HPDE6-E6E7 (cell line): ENCODE measurements around the gene DNMT1.
"Not testable (repeated sequence)": the region's sequence is repeated elsewhere in the genome, so short reads cannot be mapped to it uniquely, and the experiment has no call there.

ENCODE experiments used
- DNase-seq: peaks from one replicate; pipeline ENCODE4 v3.0.0; 2011; ENCODE audit warnings: missing footprints; ENCODE audit errors: extremely low spot score

Gene DNMT1

DNA sequence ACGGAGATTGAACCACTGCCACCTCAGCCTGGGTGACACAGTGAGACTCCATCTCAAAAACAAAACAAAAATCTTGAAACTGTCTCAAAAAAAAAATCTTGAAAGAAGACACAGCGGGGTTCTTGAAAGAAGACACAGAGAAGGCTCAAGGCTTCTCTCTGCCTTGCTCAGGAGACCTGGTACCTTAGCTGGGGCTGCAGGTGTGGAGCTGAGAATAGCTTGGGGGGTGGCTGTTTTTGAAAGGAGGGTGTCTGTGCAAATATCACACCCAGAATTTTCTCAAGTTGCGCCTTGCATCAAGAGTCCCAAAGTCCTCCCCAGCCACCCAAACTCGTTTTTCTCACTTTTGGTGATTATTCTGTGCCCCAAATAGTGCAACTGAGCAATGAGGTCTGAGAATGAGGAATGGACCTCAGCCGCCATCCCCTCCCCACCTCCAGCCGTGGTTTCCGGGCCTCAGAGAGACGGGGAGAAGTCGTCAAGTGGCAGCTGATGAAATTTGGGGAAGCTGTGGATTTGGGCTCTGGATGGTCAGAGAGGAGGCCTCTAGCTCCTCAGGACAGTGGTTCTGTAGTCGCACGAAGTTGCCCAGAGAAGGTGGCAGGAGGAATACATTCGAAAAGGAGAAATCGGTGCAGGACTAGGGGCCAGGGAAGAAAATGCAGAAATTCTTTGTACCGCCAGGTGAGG is 27.6 kb upstream of the DNMT1 start:
- DNase-seq: no peak

- no peak for DNase-seq
Observed at GRCh38 chr19:10220695-10221094, 25.9 kb upstream of the DNMT1 start.

- no peak for DNase-seq
Observed at GRCh38 chr19:10219678-10220077, 24.9 kb upstream of the DNMT1 start.

GRCh38 chr19:10217085-10217484 is 22.3 kb upstream of the DNMT1 start:
- DNase-seq: no peak

DNA sequence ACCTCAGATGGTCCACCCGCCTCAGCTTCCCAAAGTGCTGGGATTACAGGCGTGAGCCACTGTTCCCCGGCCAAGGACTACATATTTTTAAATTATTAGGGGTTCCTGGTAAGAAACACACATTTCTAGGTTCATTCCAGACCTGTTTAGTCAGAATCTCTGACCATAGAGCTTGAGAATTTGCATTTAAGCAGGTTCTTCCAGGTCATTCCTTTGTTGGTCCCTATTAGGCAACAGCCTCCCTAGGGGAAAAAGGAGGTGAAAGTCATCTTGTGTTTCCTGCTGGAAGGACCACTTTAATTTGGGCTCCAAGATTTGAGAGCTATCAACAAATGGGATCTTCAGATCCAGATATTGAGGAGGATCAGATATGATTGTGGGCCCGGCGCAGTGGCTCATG is 20.0 kb upstream of the DNMT1 start:
- DNase-seq: peak; percentile 49

GRCh38 chr19:10211691-10212090 is 16.9 kb upstream of the DNMT1 start:
- no peak for DNase-seq

DNA sequence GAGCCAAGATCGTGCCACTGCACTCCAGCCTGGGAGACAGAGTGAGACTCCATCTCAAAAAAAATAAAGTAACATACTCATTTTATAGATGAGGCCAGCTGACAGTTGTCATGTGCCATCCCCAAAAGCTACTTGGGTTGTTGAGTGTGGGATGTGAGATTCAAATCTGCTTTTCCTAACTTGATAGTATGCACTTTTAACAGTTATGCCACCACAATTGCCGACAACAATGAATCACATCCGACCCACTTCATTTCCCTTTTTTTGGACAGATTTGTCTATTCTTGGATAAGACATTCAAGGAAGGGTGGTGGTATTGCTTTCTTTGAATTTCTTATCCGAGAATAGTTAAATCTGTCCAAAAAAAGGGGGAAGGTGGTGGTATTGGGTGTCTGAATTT is 16.3 kb upstream of the DNMT1 start:
- no peak for DNase-seq

GRCh38 chr19:10209315-10209714 is 14.6 kb upstream of the DNMT1 start:
- DNase-seq: no peak

DNA sequence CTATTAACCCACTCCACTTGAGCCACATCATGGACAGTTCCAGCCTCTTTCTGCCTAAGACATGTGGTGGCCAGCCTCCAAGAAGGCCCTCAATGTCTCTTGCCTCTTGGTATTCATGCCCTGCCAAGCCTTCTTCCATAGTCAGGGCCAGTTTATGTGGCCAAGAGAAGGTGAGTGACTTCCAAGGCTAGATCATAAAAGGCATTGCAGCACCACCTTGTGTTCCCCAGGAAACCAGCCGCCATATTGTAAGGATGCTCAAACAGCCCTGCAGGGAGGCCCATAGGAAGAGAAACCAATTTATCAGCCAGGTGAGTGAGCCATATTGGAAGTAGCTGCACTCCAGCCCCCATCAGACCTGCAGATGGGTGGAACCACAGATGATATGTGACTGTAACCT is 12.3 kb upstream of the DNMT1 start:
- no peak for DNase-seq

DNA sequence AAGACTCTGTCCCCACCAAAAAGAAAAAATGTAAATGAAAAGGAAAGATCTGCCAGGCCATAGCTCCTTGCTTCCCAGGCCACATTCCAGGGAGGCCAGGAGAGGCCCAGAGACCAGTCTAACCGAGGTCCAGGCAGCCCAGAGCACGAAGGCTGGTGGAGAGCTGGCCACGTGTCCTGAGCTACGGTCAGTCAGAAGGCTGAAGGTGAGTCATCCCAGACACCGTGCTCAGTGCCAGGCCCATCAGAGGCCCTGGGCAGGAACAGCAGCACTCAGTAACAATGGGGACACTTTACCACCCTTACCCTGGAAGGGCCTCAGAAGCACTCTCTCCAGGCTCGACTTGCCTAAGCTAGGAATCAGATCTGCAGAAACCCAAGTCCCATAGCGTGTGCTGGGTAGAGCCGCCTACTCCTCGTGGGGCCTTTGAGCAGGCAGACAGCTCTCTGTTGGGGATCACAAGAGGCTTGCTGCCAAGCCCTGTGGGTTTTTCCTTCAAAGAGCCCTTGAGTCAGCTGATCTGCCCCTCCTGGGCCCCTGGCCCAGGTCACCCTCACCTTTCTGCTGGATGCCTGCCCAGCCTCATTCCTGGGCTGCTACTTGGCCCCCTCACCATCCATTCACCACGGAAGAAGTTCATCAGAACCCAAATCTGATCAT is 11.6 kb upstream of the DNMT1 start:
- DNase-seq: no peak

- no peak for DNase-seq
Observed at GRCh38 chr19:10205636-10206035, 10.9 kb upstream of the DNMT1 start.

DNA sequence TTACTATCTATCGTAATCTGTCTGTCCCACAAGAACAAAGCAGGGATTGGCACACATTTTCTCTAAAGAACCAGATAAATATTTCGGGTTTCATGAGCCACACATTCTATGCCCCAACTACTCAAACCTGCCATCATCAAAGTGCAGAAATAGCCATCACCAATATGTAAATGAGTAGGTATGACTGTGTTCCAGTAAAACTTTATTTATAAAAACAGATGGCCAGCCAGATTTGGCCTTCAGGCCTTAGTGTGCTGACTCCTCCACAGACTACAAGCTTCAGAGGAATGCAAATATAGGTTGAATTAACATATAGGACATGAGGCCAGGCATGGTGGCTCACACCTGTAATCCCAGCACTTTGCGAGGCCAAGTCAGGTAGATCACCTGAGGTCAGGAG is 8.9 kb upstream of the DNMT1 start:
- no peak for DNase-seq

DNA sequence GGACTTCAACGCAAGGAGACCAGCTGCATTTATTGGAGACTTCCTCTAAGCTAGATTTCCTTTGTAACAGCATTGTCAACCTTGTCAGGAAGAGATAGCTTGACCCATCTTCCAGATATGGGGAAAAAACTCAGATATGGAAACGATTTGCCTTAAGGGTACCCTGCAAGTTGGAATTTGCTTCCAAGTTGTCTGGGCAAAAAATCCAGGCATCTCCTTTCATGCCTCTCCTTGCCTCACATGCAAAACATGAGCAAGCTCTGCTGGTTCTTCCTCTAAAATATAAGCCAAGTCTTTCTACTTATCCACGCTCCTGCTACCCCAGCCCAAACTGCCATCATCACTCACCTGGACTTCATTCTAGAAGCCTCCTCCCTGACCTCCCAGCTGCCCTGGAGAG is 6.4 kb upstream of the DNMT1 start:
- DNase-seq: no peak

DNA sequence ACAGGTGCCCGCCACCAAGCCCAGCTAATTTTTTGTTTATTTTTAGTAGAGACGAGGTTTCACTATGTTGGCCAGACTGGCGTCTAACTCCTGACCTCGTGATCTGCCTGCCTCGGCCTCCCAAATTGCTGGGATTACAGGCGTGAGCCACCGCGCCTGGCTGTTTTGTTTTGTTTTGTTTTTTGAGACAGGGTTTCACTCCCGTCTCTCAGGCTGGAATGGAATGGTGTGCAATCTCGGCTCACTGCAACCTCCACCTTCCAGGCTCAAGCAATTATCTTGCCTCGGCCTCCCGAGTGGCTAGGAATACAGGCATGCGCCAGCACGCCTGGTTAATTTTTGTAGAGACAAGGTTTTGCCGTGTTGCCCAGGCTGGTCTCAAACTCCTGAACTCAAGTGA is 5.3 kb upstream of the DNMT1 start:
- DNase-seq: not testable (repeated sequence)

DNA sequence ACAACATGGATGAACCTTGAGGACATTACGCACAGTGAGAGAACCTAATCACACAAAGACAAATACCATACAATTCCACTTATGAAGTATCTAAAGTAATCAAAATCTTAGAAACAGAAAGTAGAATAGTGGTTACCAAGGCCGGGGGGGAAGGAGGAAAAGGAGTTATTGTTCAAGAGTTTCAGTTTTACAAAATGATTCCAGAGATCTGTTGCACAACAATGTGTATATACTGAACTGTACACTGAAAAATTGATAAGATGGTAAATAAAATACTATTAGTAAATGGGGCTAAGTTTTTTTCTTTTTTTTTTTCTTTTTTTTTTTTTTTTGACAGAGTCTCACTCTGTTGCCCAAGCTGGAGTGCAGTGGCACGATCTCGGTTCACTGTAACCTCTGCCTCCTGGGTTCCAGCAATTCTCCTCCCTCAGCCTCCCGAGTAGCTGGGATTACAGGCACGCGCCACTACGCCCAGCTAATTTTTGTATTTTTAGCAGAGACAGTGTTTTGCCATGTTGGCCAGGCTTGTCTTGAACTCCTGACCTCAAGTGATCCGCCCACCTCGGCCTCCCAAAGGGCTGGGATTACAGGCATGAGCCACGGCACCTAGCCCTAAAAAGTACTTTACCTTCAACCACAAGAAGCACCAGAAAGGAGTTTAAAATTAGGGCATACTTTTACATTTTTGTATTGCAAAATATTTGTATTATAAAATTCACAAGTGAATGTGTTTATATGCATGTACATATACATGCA is 4.3 kb upstream of the DNMT1 start:
- DNase-seq: not testable (repeated sequence)

- DNase-seq: no peak
Observed at GRCh38 chr19:10195199-10195519, 406 bp upstream of the DNMT1 start.

- DNase-seq: peak; percentile 66
Observed at GRCh38 chr19:10193790-10194499, 808 bp downstream of the DNMT1 start.

DNA sequence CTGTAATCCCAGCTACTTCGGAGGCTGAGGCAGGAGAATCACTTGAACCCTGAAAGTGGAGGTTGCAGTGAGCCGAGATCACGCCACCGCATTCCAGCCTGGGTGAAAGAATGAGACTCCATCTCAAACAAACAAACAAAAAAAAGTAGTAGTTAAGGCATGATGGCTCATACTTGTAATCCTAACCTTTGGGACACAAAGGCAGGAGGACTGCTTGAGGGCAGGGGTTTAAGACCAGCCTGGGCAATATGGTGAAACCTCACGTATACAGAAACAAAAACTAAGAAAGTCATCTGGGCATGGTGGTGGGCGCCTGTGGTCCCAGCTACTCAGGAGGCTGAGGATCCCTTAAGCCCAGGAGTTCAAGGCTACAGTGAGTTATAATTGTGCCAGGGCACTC is 1.8 kb downstream of the DNMT1 start:
- no peak for DNase-seq

GRCh38 chr19:10191347-10191746 is 3.4 kb downstream of the DNMT1 start:
- no peak for DNase-seq

DNA sequence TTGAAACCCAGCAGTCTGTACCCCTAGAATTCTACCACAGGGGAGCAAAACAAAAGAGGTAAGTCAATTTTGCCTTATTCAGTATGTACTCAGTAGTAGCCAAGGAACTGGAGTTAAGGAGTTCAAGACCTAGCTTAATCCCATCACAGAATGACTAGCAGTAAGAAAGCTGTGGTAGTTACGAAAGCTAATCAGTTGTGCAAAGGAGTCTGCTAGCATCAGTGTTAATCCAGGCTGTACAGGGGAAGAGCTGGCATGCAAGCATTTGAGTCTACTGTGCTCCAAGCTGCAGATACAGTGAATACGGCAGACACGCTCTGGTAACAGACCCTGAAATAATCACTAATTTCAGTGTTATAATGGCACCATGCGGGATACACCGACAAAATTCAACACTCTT is 4.7 kb downstream of the DNMT1 start:
- DNase-seq: no peak

GRCh38 chr19:10189616-10190015 is 5.1 kb downstream of the DNMT1 start:
- no peak for DNase-seq

GRCh38 chr19:10187315-10187714 is 7.4 kb downstream of the DNMT1 start:
- no peak for DNase-seq

GRCh38 chr19:10184636-10185035 is 10.1 kb downstream of the DNMT1 start:
- no peak for DNase-seq
